Measurements from ENCODE around the gene RHD.

GRCh38 chr1:25341746-25342145 lies 69.4 kb downstream of the RHD start:
- TF ChIP-seq YY1 (IDR thresholded peaks at IDR 0.05; ENCODE audit: low read depth) (no peak), CEBPB (IDR thresholded peaks at IDR 0.05) (no peak), RAD21 (IDR thresholded peaks at IDR 0.05; ENCODE audit: low read depth) (no peak), REST (IDR thresholded peaks at IDR 0.05; ENCODE audit: low read depth) (no peak), ZBTB7A (IDR thresholded peaks at IDR 0.05; ENCODE audit: low read depth) (no peak), CREB1 (IDR thresholded peaks at IDR 0.05; ENCODE audit: low read depth) (no peak), NFIC (IDR thresholded peaks at IDR 0.05) (no peak), EP300 (IDR thresholded peaks at IDR 0.05; ENCODE audit: borderline replicate concordance) (no peak), TEAD4 (IDR thresholded peaks at IDR 0.05) (no peak), MAX (IDR thresholded peaks at IDR 0.05) (no peak), TAF1 (IDR thresholded peaks at IDR 0.05; ENCODE audit: low read depth) (no peak)
